ENCODE data around the gene MED16.

DNA sequence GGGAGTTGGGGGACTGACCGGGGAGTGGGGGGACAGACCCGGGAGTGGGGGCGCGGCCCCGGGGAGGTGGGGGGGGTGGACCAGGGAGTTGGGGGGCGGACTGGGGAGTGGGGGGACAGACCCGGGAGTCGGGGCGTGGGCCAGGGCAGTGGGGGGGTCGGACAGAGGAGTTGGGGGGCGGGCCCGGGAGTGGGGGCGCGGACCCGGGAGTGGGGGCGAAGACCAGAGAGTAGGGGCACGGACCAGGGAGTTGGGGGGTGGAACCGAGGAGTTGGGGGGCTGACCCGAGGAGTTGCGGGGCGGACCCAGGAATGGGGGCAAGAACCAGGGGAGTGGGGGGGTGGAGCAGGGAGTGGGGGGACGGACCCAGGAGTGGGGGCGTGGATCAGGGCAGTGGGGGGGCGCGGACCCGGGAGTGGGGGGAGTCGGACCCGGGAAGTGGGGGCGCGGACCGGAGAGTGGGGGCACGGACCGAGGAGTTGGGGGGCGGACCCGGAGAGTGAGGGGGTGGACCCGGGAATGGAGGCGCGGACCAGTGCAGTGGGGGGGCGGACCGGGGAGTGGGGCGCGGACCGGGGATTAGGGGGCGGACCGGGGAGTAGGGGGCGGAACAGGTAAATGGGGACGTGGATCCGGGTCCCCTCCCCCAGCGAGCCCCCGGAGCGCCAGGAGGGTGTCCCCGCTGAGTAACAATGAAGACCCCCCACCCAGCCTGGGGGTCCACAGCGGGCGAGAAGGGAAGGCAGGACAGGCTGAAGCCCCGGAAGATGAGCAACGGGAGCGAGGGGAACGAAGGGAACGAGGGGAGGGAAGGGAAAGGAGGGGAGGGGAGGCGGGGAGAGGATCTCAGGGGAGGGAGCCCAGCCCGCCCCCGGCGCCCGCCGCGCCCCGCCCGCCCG lies 19.4 kb upstream of the MED16 start:
- TF ChIP-seq, protein P1, sequence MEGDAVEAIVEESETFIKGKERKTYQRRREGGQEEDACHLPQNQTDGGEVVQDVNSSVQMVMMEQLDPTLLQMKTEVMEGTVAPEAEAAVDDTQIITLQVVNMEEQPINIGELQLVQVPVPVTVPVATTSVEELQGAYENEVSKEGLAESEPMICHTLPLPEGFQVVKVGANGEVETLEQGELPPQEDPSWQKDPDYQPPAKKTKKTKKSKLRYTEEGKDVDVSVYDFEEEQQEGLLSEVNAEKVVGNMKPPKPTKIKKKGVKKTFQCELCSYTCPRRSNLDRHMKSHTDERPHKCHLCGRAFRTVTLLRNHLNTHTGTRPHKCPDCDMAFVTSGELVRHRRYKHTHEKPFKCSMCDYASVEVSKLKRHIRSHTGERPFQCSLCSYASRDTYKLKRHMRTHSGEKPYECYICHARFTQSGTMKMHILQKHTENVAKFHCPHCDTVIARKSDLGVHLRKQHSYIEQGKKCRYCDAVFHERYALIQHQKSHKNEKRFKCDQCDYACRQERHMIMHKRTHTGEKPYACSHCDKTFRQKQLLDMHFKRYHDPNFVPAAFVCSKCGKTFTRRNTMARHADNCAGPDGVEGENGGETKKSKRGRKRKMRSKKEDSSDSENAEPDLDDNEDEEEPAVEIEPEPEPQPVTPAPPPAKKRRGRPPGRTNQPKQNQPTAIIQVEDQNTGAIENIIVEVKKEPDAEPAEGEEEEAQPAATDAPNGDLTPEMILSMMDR (IDR thresholded peaks at IDR 0.05), result no peak
- TF ChIP-seq POLR2AphosphoS5 (IDR thresholded peaks at IDR 0.05), result no peak
- TF ChIP-seq POLR2A (IDR thresholded peaks at IDR 0.05), result no peak

All from suprapubic skin (tissue), 4 donors.